Measurements from ENCODE around the gene MID2.
"Not testable (repeated sequence)": the region's sequence is repeated elsewhere in the genome, so short reads cannot be mapped to it uniquely, and the experiment has no call there.

Gene MID2, protein sequence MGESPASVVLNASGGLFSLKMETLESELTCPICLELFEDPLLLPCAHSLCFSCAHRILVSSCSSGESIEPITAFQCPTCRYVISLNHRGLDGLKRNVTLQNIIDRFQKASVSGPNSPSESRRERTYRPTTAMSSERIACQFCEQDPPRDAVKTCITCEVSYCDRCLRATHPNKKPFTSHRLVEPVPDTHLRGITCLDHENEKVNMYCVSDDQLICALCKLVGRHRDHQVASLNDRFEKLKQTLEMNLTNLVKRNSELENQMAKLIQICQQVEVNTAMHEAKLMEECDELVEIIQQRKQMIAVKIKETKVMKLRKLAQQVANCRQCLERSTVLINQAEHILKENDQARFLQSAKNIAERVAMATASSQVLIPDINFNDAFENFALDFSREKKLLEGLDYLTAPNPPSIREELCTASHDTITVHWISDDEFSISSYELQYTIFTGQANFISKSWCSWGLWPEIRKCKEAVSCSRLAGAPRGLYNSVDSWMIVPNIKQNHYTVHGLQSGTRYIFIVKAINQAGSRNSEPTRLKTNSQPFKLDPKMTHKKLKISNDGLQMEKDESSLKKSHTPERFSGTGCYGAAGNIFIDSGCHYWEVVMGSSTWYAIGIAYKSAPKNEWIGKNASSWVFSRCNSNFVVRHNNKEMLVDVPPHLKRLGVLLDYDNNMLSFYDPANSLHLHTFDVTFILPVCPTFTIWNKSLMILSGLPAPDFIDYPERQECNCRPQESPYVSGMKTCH

GRCh38 chrX:107825698-107826237 lies at the start of gene MID2:
MID2 (plus strand) TSS chrX:107825866; CDS start chrX:107826427, 561 bp downstream.
- peak; percentile 43 to 47 for DNase-seq

GRCh38 chrX:107776649-107777535 lies 48.8 kb upstream of the MID2 start:
- DNase-seq, result peak; percentile 82 to 85

- DNase-seq, result no peak
Measured at GRCh38 chrX:107777536-107777832, 48.2 kb upstream of the MID2 start, which contains the start of gene NCBP2L. NCBP2L (plus strand) TSS chrX:107777733; CDS start chrX:107794221, 16,488 bp downstream.

DNA sequence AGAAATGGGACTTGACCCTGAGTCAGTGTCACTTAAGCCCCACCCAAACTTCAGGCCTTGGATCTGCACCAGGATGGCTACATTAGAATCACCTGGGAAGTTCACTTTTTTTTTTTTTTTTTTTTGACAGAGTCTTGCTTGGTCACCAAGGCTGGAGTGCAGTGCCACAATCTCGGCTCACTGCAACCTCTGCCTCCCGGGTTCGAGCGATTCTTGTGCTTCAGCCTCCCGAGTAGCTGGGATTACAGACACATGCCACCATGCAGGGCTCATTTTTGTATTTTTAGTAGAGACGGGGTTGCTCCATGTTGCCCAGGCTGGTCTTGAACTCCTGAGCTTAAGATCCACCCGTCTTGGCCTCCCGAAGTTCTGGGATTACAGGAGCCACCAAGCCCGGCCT lies 45.1 kb upstream of the MID2 start:
- no peak for DNase-seq

GRCh38 chrX:107787827-107788226 lies 37.8 kb upstream of the MID2 start:
- no peak for DNase-seq

DNA sequence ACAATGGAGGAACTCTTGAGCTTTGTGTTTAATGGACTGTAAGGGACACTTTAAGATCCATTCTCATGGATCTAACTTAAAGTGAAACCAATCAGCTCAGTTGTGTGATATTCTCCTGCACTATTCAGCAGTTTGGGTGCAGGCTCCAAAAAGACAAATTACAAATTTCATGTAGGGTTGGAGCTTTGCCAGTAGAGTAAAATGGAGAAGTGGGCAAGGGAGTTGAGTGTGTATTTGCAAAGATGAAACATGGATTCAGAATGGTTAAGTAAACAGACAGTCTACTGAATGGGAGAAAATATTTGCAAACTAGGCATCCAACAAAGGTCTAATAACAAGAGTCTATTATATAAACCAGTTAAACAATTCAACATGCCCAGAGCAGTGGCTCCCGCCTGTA lies 21.2 kb upstream of the MID2 start:
- no peak for DNase-seq

DNA sequence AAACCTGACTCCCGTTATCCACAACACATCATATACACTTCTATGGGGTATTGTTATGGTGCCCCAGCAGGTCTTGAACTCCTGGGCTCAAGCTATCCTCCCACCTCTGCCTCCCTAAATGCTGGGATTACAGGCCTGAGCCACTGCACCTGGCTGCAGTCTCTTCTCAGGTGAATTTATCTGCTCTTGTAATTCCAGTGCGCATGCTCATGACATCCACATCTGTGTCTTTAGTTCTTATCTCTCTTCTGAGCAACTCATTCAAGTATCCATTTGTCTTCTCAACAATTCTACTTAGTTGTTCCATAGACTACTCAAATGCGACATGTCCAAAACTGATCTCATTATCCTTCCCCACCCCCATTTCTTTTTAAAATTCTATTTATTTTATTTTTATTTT lies 20.5 kb upstream of the MID2 start:
- DNase-seq, result no peak

DNA sequence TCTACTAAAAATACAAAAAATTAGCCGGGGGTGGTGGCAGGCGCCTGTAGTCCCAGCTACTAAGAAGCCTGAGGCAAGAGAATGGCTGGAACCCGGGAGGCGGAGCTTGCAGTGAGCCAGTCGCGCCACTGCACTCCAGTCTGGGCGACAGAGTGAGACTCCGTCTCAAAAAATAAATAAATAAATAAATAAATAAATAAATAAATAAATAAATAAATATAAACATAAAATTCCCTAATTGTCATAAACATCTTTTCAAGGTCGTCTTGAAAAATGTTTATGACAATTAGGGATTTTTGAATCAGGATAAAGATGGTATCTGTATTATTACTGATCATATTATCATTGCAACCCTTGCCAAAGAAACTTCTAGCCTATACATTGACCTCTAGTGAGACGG lies 15.6 kb upstream of the MID2 start:
- not testable (repeated sequence) for DNase-seq

- no peak for DNase-seq
Measured at GRCh38 chrX:107818900-107819521, 6.7 kb upstream of the MID2 start.

GRCh38 chrX:107823042-107823441 lies 2.6 kb upstream of the MID2 start:
- DNase-seq, result no peak

- DNase-seq, result no peak
Measured at GRCh38 chrX:107823456-107823855, 2.2 kb upstream of the MID2 start.

- peak; percentile 14 to 38 for DNase-seq
Measured at GRCh38 chrX:107826238-107827029, 768 bp downstream of the MID2 start.

DNA sequence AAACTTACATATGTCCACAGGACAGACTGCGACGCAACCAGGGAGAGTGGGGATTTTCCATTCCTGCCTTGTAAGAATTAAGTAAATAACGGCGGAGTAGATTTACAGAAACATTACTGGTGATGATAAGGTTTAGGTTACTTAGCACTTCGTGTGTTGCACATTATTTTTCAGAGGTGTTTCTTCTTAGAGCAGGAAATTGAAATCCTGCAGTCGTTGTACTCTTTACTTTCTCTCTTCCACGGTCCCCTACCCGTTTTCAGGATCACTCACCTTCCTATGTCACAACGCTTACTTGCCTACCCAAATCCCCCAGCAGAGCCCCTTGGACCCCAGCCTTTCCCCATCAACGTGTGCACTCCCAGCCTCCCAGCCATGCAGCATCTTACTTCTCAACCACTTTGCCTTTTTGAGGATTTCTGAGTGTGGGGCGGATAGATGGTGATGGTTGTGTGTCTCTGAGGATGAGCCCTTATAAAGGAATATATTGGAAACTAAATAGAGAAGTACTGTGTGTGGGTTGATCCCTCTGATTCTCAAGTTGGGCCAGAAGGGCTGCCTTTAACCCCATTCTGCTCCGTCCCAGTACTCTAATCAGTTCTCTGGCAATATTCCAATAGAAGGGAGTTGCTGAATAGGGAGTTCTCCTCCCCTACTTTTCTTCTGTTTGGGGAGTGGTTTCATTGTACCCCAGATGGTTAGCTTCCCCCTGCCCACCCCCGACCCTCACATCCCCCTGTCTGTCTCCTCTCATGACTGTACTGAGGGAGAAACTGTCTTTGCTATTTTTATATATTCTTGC lies 1.6 kb downstream of the MID2 start:
- no peak for DNase-seq

- no peak for DNase-seq
Measured at GRCh38 chrX:107827852-107828251, 2.2 kb downstream of the MID2 start.

GRCh38 chrX:107829878-107830277 lies 4.2 kb downstream of the MID2 start:
- no peak for DNase-seq

- no peak for DNase-seq
Measured at GRCh38 chrX:107831071-107831730, 5.5 kb downstream of the MID2 start.

GRCh38 chrX:107834275-107835201 lies 8.9 kb downstream of the MID2 start:
- DNase-seq, result no peak

DNA sequence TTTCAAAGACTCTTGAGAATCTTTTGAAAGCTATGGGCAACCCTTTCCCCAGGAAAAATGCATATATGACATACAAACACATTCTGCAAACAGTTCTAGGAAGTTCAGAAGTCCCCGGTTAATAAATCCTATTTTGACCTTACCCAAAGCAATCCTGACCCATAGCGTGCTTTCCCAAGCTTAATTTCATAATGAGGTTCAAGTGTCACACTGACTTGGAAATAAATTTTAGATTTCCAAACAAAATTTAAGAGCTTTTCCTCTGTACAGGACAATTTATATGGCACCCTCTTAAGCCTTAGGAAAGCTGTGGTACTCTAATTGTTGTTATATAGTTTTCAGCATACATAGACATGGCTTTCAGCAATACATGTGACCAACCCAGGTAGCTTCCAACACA lies 11.3 kb downstream of the MID2 start:
- no peak for DNase-seq

DNA sequence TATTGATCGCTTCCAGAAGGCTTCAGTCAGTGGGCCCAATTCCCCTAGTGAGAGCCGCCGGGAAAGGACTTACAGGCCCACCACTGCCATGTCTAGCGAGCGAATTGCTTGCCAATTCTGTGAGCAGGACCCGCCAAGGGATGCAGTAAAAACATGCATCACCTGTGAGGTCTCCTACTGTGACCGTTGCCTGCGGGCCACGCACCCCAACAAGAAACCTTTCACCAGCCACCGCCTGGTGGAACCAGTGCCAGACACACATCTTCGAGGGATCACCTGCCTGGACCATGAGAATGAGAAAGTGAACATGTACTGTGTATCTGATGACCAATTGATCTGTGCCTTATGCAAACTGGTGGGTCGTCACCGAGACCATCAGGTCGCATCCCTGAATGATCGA lies 15.3 kb downstream of the MID2 start:
- DNase-seq, result no peak

All from CD4-positive, alpha-beta T cell treated with Interleukin-1 beta for 1 hour (primary cell).